Activated naive CD4-positive, alpha-beta T cell treated with anti-CD3 and anti-CD28 coated beads, Interleukin-2, amount 50 U/mL, for 72 hours (primary cell): Measurements from ENCODE around the gene NTNG2. TPM values are rescaled to one million over a fixed set of nuclear protein-coding genes. Genes with fewer than 3 reads are reported as not detected.
A peak's percentile ranks its signal among the peaks of the same experiment; 100 is the strongest.

ENCODE experiments used
- ATAC-seq, 2 donors: fragments of 150-1000 bp; cut with Tn5 transposase; 2 replicates each; pipeline ENCODE4 v1.10.0; 2021; ENCODE audit warnings: mild to moderate bottlenecking in 2 of 2, moderate library complexity in 2 of 2
- DNase-seq, 2 donors: peaks; one replicate each; pipeline ENCODE4 v3.0.0; 2021 to 2022; ENCODE audit warnings: low spot score in 2 of 2
- H3K27ac Mint-ChIP-seq, 2 donors: one replicate each; pipeline ENCODE4 v1.8.0; 2022; ENCODE audit warnings: mild to moderate bottlenecking in 2 of 2, mixed read lengths in 2 of 2
- H3K36me3 Mint-ChIP-seq, 2 donors: one replicate each; pipeline ENCODE4 v1.8.0; 2022; ENCODE audit warnings: mixed read lengths in 2 of 2
- H3K9me3 Mint-ChIP-seq, 2 donors: one replicate each; pipeline ENCODE4 v1.8.0; 2022; ENCODE audit warnings: mixed read lengths in 2 of 2
- total RNA-seq, 2 donors: library from RNA; stranded (reverse); gene quantifications; one replicate each; pipeline ENCODE4 v1.2.3, GENCODE V29; 2022

The NTNG2 gene
- total RNA-seq, 2 donors from 2014 or later: 2.2 to 2.4 TPM

DNA sequence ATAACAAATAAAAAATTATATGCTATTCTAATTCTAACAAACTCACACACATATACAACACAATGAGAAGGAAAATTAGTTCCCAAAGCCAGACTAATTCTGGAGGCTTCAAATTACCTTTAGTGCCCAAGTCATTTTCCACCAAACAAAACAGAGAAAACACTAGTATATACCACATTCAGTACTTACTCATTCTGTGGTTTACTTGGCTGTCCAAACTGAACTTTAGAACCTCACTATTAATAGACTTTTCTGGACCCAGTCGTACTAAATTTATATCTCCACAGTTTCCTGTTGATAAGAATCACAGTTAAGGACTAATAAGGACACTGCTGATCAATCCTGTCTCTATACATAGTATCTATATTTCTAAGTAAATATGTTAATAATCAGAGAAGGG lies 126.5 kb downstream of the NTNG2 start:
- H3K36me3 Mint-ChIP-seq: peaks cover 0 to 13% of the 10 kb centered on the region in 2 donors
- DNase-seq (no peak), ATAC-seq (peak in 1 of 2 donors; percentile 28)
- H3K27ac Mint-ChIP-seq: peak overlapping the region in 1 of 2 donors; percentile 72
- no peaks in the 10 kb centered on the region for H3K9me3 Mint-ChIP-seq

DNA sequence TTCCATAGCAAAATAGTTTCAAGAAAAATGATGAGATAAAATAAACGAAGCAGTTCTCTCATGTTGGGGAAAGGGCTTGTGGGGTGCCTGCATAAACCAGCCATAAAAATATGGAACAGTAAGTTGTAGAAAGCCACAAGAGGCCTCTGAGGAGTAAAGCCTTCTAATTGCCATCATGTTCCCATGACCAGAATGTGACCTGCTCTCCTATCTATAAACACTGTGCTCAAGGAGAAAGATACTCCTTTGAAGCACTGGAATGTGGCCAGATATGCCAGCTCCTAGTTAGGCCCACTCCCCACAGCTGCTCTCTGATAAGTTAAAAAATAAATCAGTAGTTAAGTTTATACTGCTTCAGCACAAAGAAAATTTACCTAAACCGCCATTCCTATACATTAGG lies 127.1 kb downstream of the NTNG2 start:
- Mint-ChIP-seq H3K36me3 (peaks cover 0 to 13% of the 10 kb centered on the region in 2 donors), H3K27ac (peak overlapping the region; percentile 27 to 83), H3K9me3 (no peaks in the 10 kb centered on the region)
- ATAC-seq: no peak
- DNase-seq: no peak

DNA sequence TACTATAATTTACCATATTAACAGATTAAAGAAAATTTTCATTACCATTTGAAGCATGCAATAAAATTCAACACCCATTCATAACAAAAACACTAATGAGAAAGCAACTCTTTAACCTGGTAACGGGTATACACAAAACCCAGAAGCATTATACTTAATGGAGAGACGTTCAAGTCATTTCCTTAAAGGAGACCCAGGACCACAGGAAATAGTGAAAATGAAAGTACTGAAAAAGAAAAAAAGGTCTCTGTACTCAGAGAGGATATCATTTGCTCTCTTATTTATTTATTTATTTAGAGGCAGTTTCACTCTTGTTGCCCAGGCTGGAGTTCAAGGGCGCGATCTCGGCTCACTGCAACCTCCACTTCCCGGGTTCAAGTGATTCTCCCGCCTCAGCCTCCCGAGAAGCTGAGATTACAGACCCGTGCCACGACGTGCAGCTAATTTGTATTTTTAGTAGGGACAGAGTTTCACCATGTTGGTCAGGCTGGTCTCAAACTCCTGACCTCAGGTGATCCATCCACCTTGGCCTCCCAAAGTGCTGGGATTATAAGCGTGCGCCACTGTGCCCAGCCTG lies 131.4 kb downstream of the NTNG2 start:
- no peaks in the 10 kb centered on the region for H3K9me3 Mint-ChIP-seq
- DNase-seq (no peak), ATAC-seq (peak; percentile 36 to 71)
- peaks cover 11 to 14% of the 10 kb centered on the region in 2 donors for H3K36me3 Mint-ChIP-seq
- H3K27ac Mint-ChIP-seq: peak overlapping the region in 1 of 2 donors; percentile 86

Other genes with a start within 250 kb of the NTNG2 start
- gene MED27, start 82.2 kb upstream of the NTNG2 start, total RNA-seq: 10 to 100 TPM; 28.3 to 31.8 TPM
- gene SETX, start 192.9 kb downstream of the NTNG2 start, total RNA-seq: 10 to 100 TPM; 43.1 to 45.0 TPM
- 10 to 100 TPM; 33.0 to 36.0 TPM for gene TTF1, start 244.8 kb downstream of the NTNG2 start, total RNA-seq
- gene CFAP77, start 248.2 kb downstream of the NTNG2 start, total RNA-seq: not detected